Activated CD4-positive, CD25-positive, alpha-beta regulatory T cell treated with anti-CD3 and anti-CD28 coated beads, Interleukin-2, amount 50 U/mL, for 16 hours (primary cell): ENCODE data around the gene CNIH2.

Experiments
- DNase-seq: peaks from one replicate; pipeline ENCODE4 v3.0.0-alpha.2; 2020; ENCODE audit warnings: low read depth, low spot score

Gene CNIH2

GRCh38 chr11:66259225-66259624 lies 18.8 kb upstream of the CNIH2 start:
- no peak for DNase-seq

GRCh38 chr11:66259956-66260355 lies 18.0 kb upstream of the CNIH2 start:
- no peak for DNase-seq

GRCh38 chr11:66261578-66261977 lies 16.4 kb upstream of the CNIH2 start:
- DNase-seq: no peak

GRCh38 chr11:66262191-66262590 lies 15.8 kb upstream of the CNIH2 start:
- DNase-seq: no peak

- no peak for DNase-seq
Observed at GRCh38 chr11:66262696-66263095, 15.3 kb upstream of the CNIH2 start.

GRCh38 chr11:66263231-66263630 lies 14.7 kb upstream of the CNIH2 start:
- DNase-seq: no peak

GRCh38 chr11:66263785-66264184 lies 14.2 kb upstream of the CNIH2 start:
- no peak for DNase-seq

GRCh38 chr11:66264383-66264782 lies 13.6 kb upstream of the CNIH2 start:
- no peak for DNase-seq

- no peak for DNase-seq
Observed at GRCh38 chr11:66264914-66265313, 13.1 kb upstream of the CNIH2 start.

GRCh38 chr11:66265531-66266377 lies 12.2 kb upstream of the CNIH2 start:
- no peak for DNase-seq

GRCh38 chr11:66266378-66267038 lies 11.5 kb upstream of the CNIH2 start:
- DNase-seq: no peak

GRCh38 chr11:66267039-66267378 lies 11.0 kb upstream of the CNIH2 start:
- DNase-seq: no peak

GRCh38 chr11:66267379-66268243 lies 10.4 kb upstream of the CNIH2 start:
- DNase-seq: peak; percentile 70

- DNase-seq: peak; percentile 100
Observed at GRCh38 chr11:66268244-66268951, 9.6 kb upstream of the CNIH2 start, which contains the start of gene RAB1B. Gene RAB1B, plus strand, starts transcription at chr11:66268639. Its CDS starts 41 bp downstream, at chr11:66268680.

GRCh38 chr11:66268952-66269905 lies 8.7 kb upstream of the CNIH2 start:
- DNase-seq: no peak

- DNase-seq: no peak
Observed at GRCh38 chr11:66271816-66272215, 6.2 kb upstream of the CNIH2 start.

GRCh38 chr11:66272596-66272995 lies 5.4 kb upstream of the CNIH2 start:
- DNase-seq: no peak

GRCh38 chr11:66274219-66274618 lies 3.8 kb upstream of the CNIH2 start:
- no peak for DNase-seq

- no peak for DNase-seq
Observed at GRCh38 chr11:66275396-66275795, 2.6 kb upstream of the CNIH2 start.

- no peak for DNase-seq
Observed at GRCh38 chr11:66275984-66276612, 1.9 kb upstream of the CNIH2 start.
